Nephron progenitor cell (in vitro differentiated cells): ENCODE results near the gene DOCK3.

Experiments
- DNase-seq: peaks from one replicate; pipeline ENCODE4 v3.0.0; 2021
- H3K27ac Mint-ChIP-seq: 2 replicates; pipeline ENCODE4 v1.8.0; 2021; ENCODE audit warnings: mild to moderate bottlenecking, moderate library complexity, mixed read lengths
- H3K27me3 Mint-ChIP-seq: 2 replicates; pipeline ENCODE4 v1.8.0; 2021; ENCODE audit warnings: mild to moderate bottlenecking, low read depth, mixed read lengths; ENCODE audit not compliant: poor library complexity
- H3K36me3 Mint-ChIP-seq: 2 replicates; pipeline ENCODE4 v1.8.0; 2021; ENCODE audit warnings: low read depth, mixed read lengths
- H3K4me1 Mint-ChIP-seq: 2 replicates; pipeline ENCODE4 v1.8.0; 2021; ENCODE audit warnings: mixed read lengths
- H3K4me3 Mint-ChIP-seq: 2 replicates; pipeline ENCODE4 v1.8.0; 2021; ENCODE audit warnings: mild to moderate bottlenecking, moderate library complexity, mixed read lengths
- H3K9me3 Mint-ChIP-seq: 2 replicates; pipeline ENCODE4 v1.8.0; 2021; ENCODE audit warnings: mild to moderate bottlenecking, moderate library complexity, mixed read lengths
- CTCF ChIP-seq: fragments of 200-600 bp; sonication (generic); IDR thresholded peaks from 2 replicates; pipeline ENCODE4 v1.5.0; 2021; ENCODE audit warnings: antibody characterized with exemption

Gene DOCK3

GRCh38 chr3:51403675-51404074 lies 728.9 kb downstream of the DOCK3 start:
- peaks cover 38% of the 10 kb centered on the region for H3K36me3 Mint-ChIP-seq
- H3K4me3 Mint-ChIP-seq = no peak overlapping the region
- no peaks in the 10 kb centered on the region for H3K9me3 Mint-ChIP-seq
- no peaks in the 10 kb centered on the region for H3K4me1 Mint-ChIP-seq
- DNase-seq = no peak
- H3K27me3 Mint-ChIP-seq = no peaks in the 10 kb centered on the region
- no peak overlapping the region for H3K27ac Mint-ChIP-seq
- no peak for TF ChIP-seq CTCF

GRCh38 chr3:51408021-51408420 lies 733.3 kb downstream of the DOCK3 start:
- no peak for DNase-seq
- Mint-ChIP-seq H3K9me3 (no peaks in the 10 kb centered on the region), H3K36me3 (peaks cover 50% of the 10 kb centered on the region), H3K27ac (no peak overlapping the region), H3K4me1 (no peaks in the 10 kb centered on the region), H3K4me3 (no peak overlapping the region), H3K27me3 (no peaks in the 10 kb centered on the region)
- TF ChIP-seq CTCF = no peak

GRCh38 chr3:51408813-51409212 lies 734.1 kb downstream of the DOCK3 start:
- Mint-ChIP-seq H3K9me3 (no peaks in the 10 kb centered on the region), H3K27me3 (no peaks in the 10 kb centered on the region), H3K4me3 (no peak overlapping the region), H3K4me1 (no peaks in the 10 kb centered on the region), H3K27ac (peak overlapping the region; percentile 4), H3K36me3 (peaks cover 54% of the 10 kb centered on the region)
- TF ChIP-seq CTCF = no peak
- DNase-seq = no peak

- Mint-ChIP-seq H3K4me1 (no peaks in the 10 kb centered on the region), H3K27ac (no peak overlapping the region), H3K27me3 (peaks cover 3% of the 10 kb centered on the region), H3K4me3 (no peak overlapping the region), H3K36me3 (peaks cover 43% of the 10 kb centered on the region), H3K9me3 (no peaks in the 10 kb centered on the region)
- DNase-seq = no peak
- TF ChIP-seq CTCF = no peak
Observed at GRCh38 chr3:51422211-51422610, 747.5 kb downstream of the DOCK3 start.

GRCh38 chr3:51426921-51427320 lies 752.2 kb downstream of the DOCK3 start:
- Mint-ChIP-seq H3K4me3 (no peak overlapping the region), H3K27me3 (peaks cover 3% of the 10 kb centered on the region), H3K27ac (no peak overlapping the region), H3K4me1 (no peaks in the 10 kb centered on the region), H3K9me3 (no peaks in the 10 kb centered on the region), H3K36me3 (peaks cover 51% of the 10 kb centered on the region)
- no peak for DNase-seq
- no peak for TF ChIP-seq CTCF

GRCh38 chr3:51429138-51429537 lies 754.4 kb downstream of the DOCK3 start:
- no peak for TF ChIP-seq CTCF
- DNase-seq = no peak
- H3K36me3 Mint-ChIP-seq = peaks cover 55% of the 10 kb centered on the region
- no peaks in the 10 kb centered on the region for H3K4me1 Mint-ChIP-seq
- no peaks in the 10 kb centered on the region for H3K9me3 Mint-ChIP-seq
- no peak overlapping the region for H3K4me3 Mint-ChIP-seq
- no peaks in the 10 kb centered on the region for H3K27me3 Mint-ChIP-seq
- H3K27ac Mint-ChIP-seq = no peak overlapping the region
